ENCODE measurements around the gene ZNF492.
"Not testable (repeated sequence)": the region's sequence is repeated elsewhere in the genome, so short reads cannot be mapped to it uniquely, and the experiment has no call there.

ZNF492 gene

DNA sequence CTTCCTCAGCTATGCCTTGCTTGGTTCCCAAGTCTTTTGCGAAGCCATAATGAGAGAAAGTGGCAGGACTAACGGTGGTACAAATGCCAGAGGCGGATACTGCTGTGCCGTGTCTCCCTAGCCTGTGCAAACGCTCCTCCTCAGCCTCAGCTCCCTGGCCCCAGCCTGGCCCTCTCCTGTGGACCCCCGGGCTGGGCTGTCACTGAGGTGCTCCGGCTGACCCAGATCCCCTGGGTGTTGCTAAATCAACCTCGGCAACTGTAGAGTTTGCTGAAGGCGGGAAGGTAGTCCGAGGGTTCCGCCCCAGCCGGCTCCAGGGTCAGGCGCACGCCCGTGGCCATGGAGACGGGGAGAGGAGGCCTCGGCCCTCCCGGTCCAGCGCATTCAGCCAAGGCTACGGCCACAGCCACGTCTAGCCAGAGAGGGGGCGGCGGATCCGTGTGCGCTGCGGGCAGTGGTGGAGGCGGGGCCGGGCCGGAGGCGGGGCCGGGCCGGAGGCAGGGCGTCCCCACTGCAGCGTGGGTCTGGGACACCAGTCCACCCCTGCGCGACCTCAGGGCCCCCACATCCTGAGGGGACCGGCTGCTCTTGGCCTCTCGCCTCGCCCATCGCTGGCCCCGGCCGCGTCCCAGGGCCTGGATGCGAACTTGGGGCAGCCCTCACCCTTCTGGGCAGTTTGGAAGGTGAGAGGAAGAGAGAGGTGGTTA is 16.4 kb upstream of the ZNF492 start:
- DNase-seq = no peak

- DNase-seq = no peak
Measured at GRCh38 chr19:22619371-22619770, 14.8 kb upstream of the ZNF492 start.

DNA sequence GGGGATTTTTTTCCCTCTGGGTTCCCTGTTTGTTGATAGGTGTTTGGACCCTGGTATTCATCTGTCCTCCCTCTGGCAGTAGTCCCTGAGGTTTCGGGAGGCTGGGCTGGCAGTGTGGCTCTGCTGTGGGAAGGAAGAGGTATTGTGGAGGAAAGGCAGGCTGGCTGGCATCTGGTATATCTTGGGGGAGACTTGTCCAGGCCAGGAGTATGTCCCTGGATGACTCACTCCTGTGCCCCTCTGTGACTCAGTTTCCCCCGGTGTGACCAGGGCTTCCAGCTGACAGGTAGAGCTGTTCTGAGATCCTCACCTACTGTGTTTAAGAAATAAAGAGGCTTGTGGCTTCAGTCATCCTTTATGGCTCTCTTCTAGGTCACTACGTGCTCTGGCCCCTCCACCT is 14.2 kb upstream of the ZNF492 start:
- DNase-seq = no peak

DNA sequence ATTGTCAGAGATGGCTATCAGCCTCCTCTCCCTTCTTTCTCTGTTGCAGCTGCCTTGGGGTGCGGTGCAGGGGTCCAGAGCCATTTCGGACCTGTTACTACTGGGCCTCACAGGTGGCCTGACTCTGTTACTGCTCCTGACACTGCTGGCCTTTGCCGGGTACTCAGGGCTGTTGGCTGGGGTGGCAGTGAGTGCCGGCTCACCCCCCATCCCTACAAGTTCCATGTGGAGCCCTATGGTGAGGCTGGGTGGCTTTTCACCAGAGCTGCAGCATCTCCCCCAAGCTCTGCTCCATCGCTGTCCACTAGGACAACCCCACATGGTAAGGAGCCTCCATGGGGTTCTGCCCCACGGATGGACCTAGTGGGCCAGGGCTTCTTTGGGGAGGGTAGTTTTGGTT is 13.7 kb upstream of the ZNF492 start:
- no peak for DNase-seq

- no peak for DNase-seq
Measured at GRCh38 chr19:22620912-22621311, 13.2 kb upstream of the ZNF492 start.

DNA sequence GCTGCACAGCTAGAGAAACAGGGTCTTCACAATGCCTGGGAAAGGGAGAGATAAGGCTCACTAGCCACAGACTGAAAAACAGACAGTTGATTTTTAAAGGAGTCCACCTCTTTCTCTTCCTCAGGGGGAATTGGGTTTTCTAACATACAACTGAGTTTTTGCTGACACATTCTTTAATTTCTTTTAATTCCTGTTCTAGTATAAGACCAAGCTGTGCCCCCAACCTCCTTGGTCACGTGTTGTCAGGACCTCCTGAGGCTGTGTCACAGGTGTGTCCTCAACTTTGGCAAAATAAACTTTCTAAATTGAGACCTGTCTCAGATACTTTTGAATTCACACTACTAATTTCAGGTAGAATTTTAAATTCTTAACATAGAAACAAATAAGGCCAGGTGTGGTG is 12.1 kb upstream of the ZNF492 start:
- no peak for DNase-seq

GRCh38 chr19:22622901-22623840 is 11.0 kb upstream of the ZNF492 start:
- no peak for DNase-seq

DNA sequence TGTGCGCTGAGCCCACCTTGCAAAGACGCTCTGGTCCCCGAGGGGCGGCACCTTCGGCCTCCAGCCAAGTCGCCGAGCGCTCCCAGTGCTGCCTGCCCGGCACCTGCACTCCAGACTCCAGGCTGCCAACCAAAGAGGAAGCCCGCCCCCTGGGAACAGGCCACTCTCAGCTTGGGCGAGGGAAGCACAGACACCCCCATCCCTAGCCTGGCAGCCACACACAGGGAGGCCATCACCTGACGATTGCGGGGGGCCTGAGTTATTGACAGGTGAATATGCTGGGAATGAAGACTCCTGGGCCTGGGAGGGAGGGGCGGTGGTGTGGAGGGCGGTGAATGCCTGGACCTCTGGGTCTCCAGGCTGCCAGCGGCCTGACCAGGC is 10.3 kb upstream of the ZNF492 start:
- DNase-seq = no peak

- DNase-seq = no peak
Measured at GRCh38 chr19:22625266-22626035, 8.7 kb upstream of the ZNF492 start.

DNA sequence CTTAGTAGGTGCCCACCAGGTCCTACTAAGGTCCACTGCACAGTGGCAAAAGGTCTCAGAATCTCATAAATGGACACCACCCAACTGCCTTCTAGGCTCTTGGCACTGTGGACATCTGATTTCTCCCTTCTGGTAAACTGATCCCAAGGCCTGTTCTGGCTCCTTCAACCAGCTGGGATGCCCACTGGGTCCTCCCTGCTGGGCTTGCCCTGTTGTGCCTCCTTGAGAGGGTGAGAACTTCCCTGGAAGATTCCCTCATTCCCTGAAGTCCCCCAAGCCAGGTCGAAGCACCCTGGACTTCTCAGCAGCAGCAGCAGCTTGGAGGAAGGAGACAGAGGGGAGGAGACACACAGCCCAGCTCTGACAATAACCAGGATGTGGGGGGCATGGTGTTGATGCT is 6.6 kb upstream of the ZNF492 start:
- no peak for DNase-seq

GRCh38 chr19:22628401-22628800 is 5.7 kb upstream of the ZNF492 start:
- no peak for DNase-seq

DNA sequence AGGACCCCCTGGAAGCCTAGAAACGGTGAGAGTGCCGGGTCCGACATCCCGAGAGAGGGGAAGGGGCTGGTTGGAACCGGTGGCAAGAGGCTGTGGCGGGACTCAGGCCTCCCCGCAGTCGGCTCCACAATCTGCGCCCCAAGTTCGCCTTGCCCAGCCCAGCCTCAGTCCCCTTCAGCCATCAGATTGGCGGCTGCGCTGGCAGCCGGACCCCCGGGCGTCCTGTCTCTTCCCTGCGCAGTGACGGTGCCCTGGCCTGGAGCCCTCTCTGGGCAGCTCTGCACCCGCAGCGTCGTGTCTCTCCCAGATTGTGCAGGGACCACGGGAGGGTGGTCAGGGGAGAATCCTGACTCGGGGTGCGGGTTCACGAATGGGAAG is 315 bp downstream of the ZNF492 start:
- DNase-seq = no peak

DNA sequence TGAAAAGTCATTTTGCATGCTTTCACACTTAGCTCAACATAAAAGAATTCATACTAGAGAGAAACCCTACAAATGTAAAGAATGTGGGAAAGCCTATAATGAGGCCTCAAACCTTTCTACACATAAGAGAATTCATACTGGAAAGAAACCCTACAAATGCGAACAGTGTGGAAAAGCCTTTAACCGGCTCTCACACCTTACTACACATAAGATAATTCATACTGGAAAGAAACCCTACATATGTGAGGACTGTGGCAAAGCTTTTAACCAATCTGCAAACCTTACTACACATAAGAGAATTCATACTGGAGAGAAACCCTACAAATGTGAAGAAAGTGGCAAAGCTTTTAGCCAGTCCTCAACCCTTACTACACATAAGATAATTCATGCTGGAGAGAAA is 51.4 kb downstream of the ZNF492 start:
- DNase-seq = not testable (repeated sequence)

DNA sequence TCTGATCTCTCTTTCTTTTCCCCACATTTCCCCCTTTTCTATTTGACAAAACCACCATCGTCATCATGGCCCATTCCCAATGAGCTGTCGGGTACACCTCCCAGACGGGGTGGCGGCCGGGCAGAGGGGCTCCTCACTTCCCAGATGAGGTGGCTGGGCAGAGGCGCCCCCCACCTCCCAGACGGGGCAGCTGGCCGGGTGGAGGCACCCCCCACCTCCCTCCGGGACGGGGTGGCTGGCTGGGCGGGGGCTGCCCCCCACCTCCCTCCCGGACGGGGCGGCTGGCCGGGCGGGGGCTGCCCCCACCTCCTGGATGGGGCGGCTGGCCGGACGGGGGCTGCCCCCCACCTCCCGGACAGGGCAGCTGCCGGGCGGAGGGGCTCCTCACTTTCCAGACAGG is 68.5 kb downstream of the ZNF492 start:
- DNase-seq = not testable (repeated sequence)

GRCh38 chr19:22703096-22703495 is 69.0 kb downstream of the ZNF492 start:
- not testable (repeated sequence) for DNase-seq

GRCh38 chr19:22708983-22709382 is 74.9 kb downstream of the ZNF492 start:
- DNase-seq = no peak
